Keratinocyte (primary cell): Measurements from ENCODE around the gene KCNC3. TPM values are rescaled to one million over a fixed set of nuclear protein-coding genes. Genes with fewer than 3 reads are reported as not detected.
"Not testable (repeated sequence)": the region's sequence is repeated elsewhere in the genome, so short reads cannot be mapped to it uniquely, and the experiment has no call there.

ENCODE experiments used
- DNase-seq: peaks from one replicate; pipeline ENCODE4 v3.0.0-alpha.2; 2011; ENCODE audit warnings: low read depth, missing footprints, low spot score
- FAIRE-seq: peaks from 2 replicates; lab custom pipeline; 2011; peaks lifted over from hg19 to GRCh38; lab: Jason Lieb, UNC
- H2AFZ ChIP-seq: 2 replicates; pipeline ENCODE4 v1.6.0; 2012; ENCODE audit warnings: low read length, control low read depth, inconsistent platforms; ENCODE audit not compliant: control insufficient read depth
- H3K27ac ChIP-seq: 2 replicates; pipeline ENCODE4 v1.5.1; 2011; ENCODE audit warnings: low read length; ENCODE audit not compliant: control insufficient read depth, insufficient read depth
- H3K27me3 ChIP-seq: 3 replicates; pipeline ENCODE4 v1.6.0; 2011; ENCODE audit warnings: low read length; ENCODE audit not compliant: control insufficient read depth, insufficient read depth; ENCODE audit errors: extremely low read depth
- H3K36me3 ChIP-seq, 2 experiments: 2 replicates in 1 of 2; 3 replicates in 1 of 2; pipeline ENCODE4 v1.5.1; 2011; ENCODE audit warnings: low read length in 2 of 2, mild to moderate bottlenecking in 1 of 2; ENCODE audit not compliant: control insufficient read depth in 2 of 2, insufficient read depth in 2 of 2; ENCODE audit errors: extremely low read depth in 1 of 2
- H3K4me1 ChIP-seq: 3 replicates; pipeline ENCODE4 v1.5.1; 2011; ENCODE audit warnings: low read length; ENCODE audit not compliant: control insufficient read depth, insufficient read depth; ENCODE audit errors: extremely low read depth
- H3K4me2 ChIP-seq: 3 replicates; pipeline ENCODE4 v1.6.0; 2011; ENCODE audit warnings: low read depth, low read length; ENCODE audit not compliant: control insufficient read depth, insufficient read depth; ENCODE audit errors: extremely low read depth
- H3K4me3 ChIP-seq, 3 experiments: fragments of 200-600 bp in 1 of 3; sonication (generic) in 1 of 3; 2 replicates in 2 of 3; 3 replicates in 1 of 3; pipeline ENCODE4 v1.5.1; 2011 to 2016; ENCODE audit warnings: low read length in 3 of 3, mild to moderate bottlenecking in 3 of 3, control low read depth in 2 of 3, inconsistent platforms in 1 of 3, low read depth in 1 of 3, mixed read lengths in 1 of 3, mixed run types in 1 of 3, moderate library complexity in 1 of 3; ENCODE audit not compliant: control insufficient read depth in 2 of 3, insufficient read depth in 2 of 3; ENCODE audit errors: extremely low read depth in 1 of 3
- H3K79me2 ChIP-seq: 2 replicates; pipeline ENCODE4 v1.6.0; 2012; ENCODE audit warnings: low read length; ENCODE audit not compliant: control insufficient read depth, insufficient read depth
- H3K9ac ChIP-seq: 3 replicates; pipeline ENCODE4 v1.6.0; 2011; ENCODE audit warnings: low read length; ENCODE audit not compliant: control insufficient read depth, insufficient read depth; ENCODE audit errors: extremely low read depth
- H3K9me1 ChIP-seq: 3 replicates; pipeline ENCODE4 v1.6.0; 2011; ENCODE audit warnings: low read length; ENCODE audit not compliant: control insufficient read depth, insufficient read depth; ENCODE audit errors: extremely low read depth
- H3K9me3 ChIP-seq: 2 replicates; pipeline ENCODE4 v1.5.1; 2012; ENCODE audit warnings: low read depth, low read length; ENCODE audit not compliant: control insufficient read depth
- H4K20me1 ChIP-seq: 3 replicates; pipeline ENCODE4 v1.6.0; 2011; ENCODE audit warnings: low read length; ENCODE audit not compliant: control insufficient read depth, insufficient read depth; ENCODE audit errors: extremely low read depth
- EZH2 ChIP-seq: IDR thresholded peaks from one replicate; pipeline ENCODE4 v1.6.1; 2012; ENCODE audit warnings: inconsistent platforms, mild to moderate bottlenecking, low read length, moderate library complexity
- dilution Hi-C: fragments of 300-500 bp; cut with MboI; formaldehyde crosslinking; loops from one replicate; pipeline ENCODE4 v1.7.0; 2020; ENCODE audit warnings: low sequenced_read_pairs; ENCODE audit not compliant: extremely low pct_ligation_motif_present
- polyA plus RNA-seq, 5 experiments: library from polyadenylated mRNA; depleted of rRNA in 3 of 5; stranded (reverse) in 3 of 5; stranded (forward) in 1 of 5; unstranded in 1 of 5; fragments of >200 nt; gene quantifications; 1 replicate in 1 of 5; 2 replicates in 3 of 5; 3 replicates in 1 of 5; pipeline versions ENCODE4 v1.2.1 to v1.2.3, GENCODE V29; 2011 to 2012; ENCODE audit warnings: missing spikeins in 2 of 5, low read depth in 1 of 5, low replicate concordance in 1 of 5
- TF ChIP-seq, protein P1 (sequence below), 3 experiments: IDR thresholded peaks in 1 of 3; conservative IDR thresholded peaks in 1 of 3; optimal IDR thresholded peaks in 1 of 3; 2 replicates in 2 of 3; 3 replicates in 1 of 3; pipeline versions ENCODE3 to v1.5.1; 2011; ENCODE audit warnings: low read length in 3 of 3, mild to moderate bottlenecking in 3 of 3, moderate library complexity in 2 of 3, control low read depth in 1 of 3, inconsistent platforms in 1 of 3; ENCODE audit not compliant: insufficient read depth in 2 of 3; ENCODE audit errors: extremely low read depth in 1 of 3

The KCNC3 gene
- polyA plus RNA-seq, 1 donor (not counting 4 experiments of a cell fraction or from before 2014, with no cell fraction given), result 0.01 TPM

DNA sequence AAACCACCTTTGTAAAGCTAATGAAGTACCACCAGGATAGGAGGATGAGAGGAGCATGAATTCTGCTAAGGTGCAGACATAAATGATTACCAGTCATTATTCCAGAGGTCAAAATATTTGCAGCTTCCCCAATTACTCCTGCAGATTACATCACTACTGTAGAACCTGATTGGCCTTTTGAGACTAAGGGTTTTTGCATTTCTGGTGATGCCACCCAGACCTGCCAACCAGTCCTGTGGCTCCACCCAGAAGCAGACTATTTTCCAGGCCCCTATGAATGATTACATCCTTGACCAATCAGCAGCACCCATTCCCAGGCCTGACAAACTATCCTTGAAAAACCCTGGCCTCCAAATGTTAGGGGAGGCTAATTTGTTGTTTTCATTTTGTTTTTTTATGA lies 11.2 kb upstream of the KCNC3 start:
- DNase-seq (no peak), FAIRE-seq (no peak)
- Histone ChIP-seq H3K36me3 (no peaks in the 10 kb centered on the region), H3K4me1 (no peaks in the 10 kb centered on the region), H3K9ac (no peak overlapping the region), H4K20me1 (no peaks in the 10 kb centered on the region), H3K27me3 (no peaks in the 10 kb centered on the region), H2AFZ (no peak overlapping the region), H3K4me3 (no peak overlapping the region), H3K4me2 (no peak overlapping the region), H3K9me1 (no peaks in the 10 kb centered on the region), H3K79me2 (no peaks in the 10 kb centered on the region), H3K27ac (no peak overlapping the region), H3K9me3 (no peaks in the 10 kb centered on the region)
- TF ChIP-seq, protein P1, sequence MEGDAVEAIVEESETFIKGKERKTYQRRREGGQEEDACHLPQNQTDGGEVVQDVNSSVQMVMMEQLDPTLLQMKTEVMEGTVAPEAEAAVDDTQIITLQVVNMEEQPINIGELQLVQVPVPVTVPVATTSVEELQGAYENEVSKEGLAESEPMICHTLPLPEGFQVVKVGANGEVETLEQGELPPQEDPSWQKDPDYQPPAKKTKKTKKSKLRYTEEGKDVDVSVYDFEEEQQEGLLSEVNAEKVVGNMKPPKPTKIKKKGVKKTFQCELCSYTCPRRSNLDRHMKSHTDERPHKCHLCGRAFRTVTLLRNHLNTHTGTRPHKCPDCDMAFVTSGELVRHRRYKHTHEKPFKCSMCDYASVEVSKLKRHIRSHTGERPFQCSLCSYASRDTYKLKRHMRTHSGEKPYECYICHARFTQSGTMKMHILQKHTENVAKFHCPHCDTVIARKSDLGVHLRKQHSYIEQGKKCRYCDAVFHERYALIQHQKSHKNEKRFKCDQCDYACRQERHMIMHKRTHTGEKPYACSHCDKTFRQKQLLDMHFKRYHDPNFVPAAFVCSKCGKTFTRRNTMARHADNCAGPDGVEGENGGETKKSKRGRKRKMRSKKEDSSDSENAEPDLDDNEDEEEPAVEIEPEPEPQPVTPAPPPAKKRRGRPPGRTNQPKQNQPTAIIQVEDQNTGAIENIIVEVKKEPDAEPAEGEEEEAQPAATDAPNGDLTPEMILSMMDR (optimal IDR thresholded peaks at IDR 0.05 in 1 of 3, IDR thresholded peaks at IDR 0.05 in 1 of 3, conservative IDR thresholded peaks at IDR 0.05 in 1 of 3; ENCODE audit: extremely low read depth in 1 of 3, insufficient read depth in 2 of 3, low read length in 3 of 3), result no peak
- no peak for TF ChIP-seq EZH2
- dilution Hi-C loops, result no loop called here

DNA sequence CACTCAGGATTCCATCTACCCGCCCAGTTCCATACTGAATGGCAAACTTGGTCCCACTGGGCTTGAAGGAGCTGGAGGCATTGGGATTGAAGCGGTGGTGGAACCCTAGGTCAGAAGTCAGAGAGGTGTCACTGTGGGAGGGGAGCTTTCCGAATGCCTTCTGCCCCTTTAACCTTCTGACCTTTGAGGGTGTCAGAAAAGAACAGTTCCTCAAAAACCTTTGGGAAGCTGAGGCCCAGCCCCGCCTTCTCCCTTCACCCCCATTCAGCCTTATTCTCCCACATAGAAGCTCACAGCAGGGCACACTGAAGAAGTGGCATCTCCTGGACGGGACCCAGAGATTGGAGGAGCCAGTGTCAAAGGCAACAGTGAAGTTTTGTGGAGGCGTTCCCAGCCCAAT lies 7.9 kb upstream of the KCNC3 start:
- H2AFZ ChIP-seq, FAIRE-seq, dilution Hi-C loops, H3K4me1 ChIP-seq, H3K4me2 ChIP-seq, H4K20me1 ChIP-seq, H3K9me1 ChIP-seq, DNase-seq, H3K9me3 ChIP-seq, H3K79me2 ChIP-seq, H3K9ac ChIP-seq, H3K27ac ChIP-seq, H3K36me3 ChIP-seq, H3K4me3 ChIP-seq: not testable (repeated sequence)
- H3K27me3 ChIP-seq, result peaks cover 14% of the 10 kb centered on the region

DNA sequence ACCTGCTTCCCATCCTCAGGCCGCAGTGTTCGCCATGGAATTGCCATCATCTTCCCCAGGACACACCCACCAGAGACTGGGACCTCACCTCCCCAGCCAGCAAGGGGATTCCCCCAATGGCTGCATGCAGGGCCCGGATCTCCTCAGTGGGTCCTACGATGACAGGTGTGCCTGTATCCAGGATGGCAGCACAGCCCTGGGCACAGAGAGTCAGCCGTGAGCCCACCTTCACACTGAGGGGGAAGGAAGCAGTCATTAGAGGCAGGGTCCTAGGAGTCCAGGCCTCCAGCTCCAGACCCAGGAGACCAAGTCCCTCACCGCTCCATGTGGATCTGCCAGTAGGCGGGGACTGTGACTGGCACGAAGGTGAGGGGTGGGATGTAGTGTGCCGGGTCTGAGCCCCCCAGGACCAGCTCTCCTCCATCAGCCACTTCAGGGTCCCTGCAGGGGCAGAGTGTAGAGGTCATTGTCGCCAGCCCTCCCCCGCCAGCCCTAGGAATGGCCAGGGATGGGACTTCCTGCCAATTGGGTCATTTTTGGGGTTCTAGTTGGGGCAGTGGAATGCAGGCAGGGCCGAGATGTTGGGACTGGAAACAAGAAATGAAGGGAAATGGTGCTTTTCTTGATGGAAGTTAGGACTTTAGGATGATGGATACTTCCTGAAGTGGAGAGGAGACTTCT lies 5.7 kb upstream of the KCNC3 start:
- Histone ChIP-seq H3K27ac (no peak overlapping the region), H3K9me3 (peaks cover 8% of the 10 kb centered on the region), H3K79me2 (no peaks in the 10 kb centered on the region), H3K36me3 (no peaks in the 10 kb centered on the region), H3K4me3 (no peak overlapping the region), H3K9me1 (no peaks in the 10 kb centered on the region), H3K9ac (no peak overlapping the region), H4K20me1 (no peaks in the 10 kb centered on the region), H3K4me1 (peaks cover 3% of the 10 kb centered on the region), H3K27me3 (peaks cover 35% of the 10 kb centered on the region), H2AFZ (no peak overlapping the region), H3K4me2 (no peak overlapping the region)
- no peak for DNase-seq
- dilution Hi-C loops, result no loop called here
- TF ChIP-seq, protein P1 (optimal IDR thresholded peaks at IDR 0.05 in 1 of 3, IDR thresholded peaks at IDR 0.05 in 1 of 3, conservative IDR thresholded peaks at IDR 0.05 in 1 of 3; ENCODE audit: extremely low read depth in 1 of 3, insufficient read depth in 2 of 3, low read length in 3 of 3), result no peak
- no peak for TF ChIP-seq EZH2
- no peak for FAIRE-seq
